K562 (cell line): Measurements from ENCODE around the gene BRCA1. TPM values are rescaled to one million over a fixed set of nuclear protein-coding genes. Genes with fewer than 3 reads are reported as not detected.

Experiments used
- OTX1 ChIP-seq: fragments of 450-650 bp; formaldehyde crosslinking; IDR thresholded peaks from 2 replicates; pipeline ENCODE4 v1.4.0; 2022; ENCODE audit warnings: mild to moderate bottlenecking
- WHSC1 ChIP-seq: IDR thresholded peaks from one replicate; pipeline ENCODE4 v1.6.1; 2012; ENCODE audit warnings: low read length, control low read depth, inconsistent platforms
- ZNF12 ChIP-seq: sonication (generic); formaldehyde crosslinking; IDR thresholded peaks from 2 replicates; pipeline ENCODE4 v1.4.0; 2020; ENCODE audit warnings: mild to moderate bottlenecking, missing genetic modification reagents
- polyA plus RNA-seq, 8 experiments: library from polyadenylated mRNA; depleted of rRNA in 4 of 8; stranded (reverse) in 5 of 8; unstranded in 3 of 8; fragments of >200 nt; fragmentation: Nextera tagmentation in 2 of 8; fragmentation: Illumina TruSeq in 1 of 8; extraction: Ambion mirVana in 2 of 8; extraction: Trizol in 1 of 8; gene quantifications; 2 replicates each; pipeline versions ENCODE4 v1.2.1 to v1.2.3, GENCODE V29; 2011 to 2014; ENCODE audit warnings: inconsistent platforms in 1 of 8, missing spikeins in 1 of 8
- total RNA-seq, 7 experiments: library from RNA; depleted of rRNA in 6 of 7; stranded (reverse); fragments of >200 nt in 6 of 7; fragmentation: Illumina TruSeq in 2 of 7; extraction: Trizol in 2 of 7; gene quantifications; 2 replicates each; pipeline versions ENCODE4 v1.2.1 to v1.2.3, GENCODE V29; 2011 to 2021; ENCODE audit warnings: low replicate concordance in 1 of 7
- TF ChIP-seq, protein P1 (sequence below), 2 experiments: fragments of 450-650 bp in 1 of 2; sonication (generic) in 1 of 2; formaldehyde crosslinking in 1 of 2; IDR thresholded peaks; 2 replicates each; pipeline versions ENCODE4 v1.7.1 to v1.9.0; 2016 to 2022; ENCODE audit warnings: inconsistent platforms in 1 of 2, mild to moderate bottlenecking in 1 of 2, missing genetic modification reagents in 1 of 2
- TF ChIP-seq, protein P2 (sequence below): fragments of 450-650 bp; IDR thresholded peaks from 2 replicates; pipeline ENCODE4 v1.6.1; 2016; ENCODE audit warnings: mild to moderate bottlenecking, moderate library complexity

The BRCA1 gene
- total and polyA plus RNA-seq, 9 of the 15 experiments (the other 6 are each of a cell fraction or from before 2014, with no cell fraction given) = 25.9 to 95.3 (median 62.3) TPM

DNA sequence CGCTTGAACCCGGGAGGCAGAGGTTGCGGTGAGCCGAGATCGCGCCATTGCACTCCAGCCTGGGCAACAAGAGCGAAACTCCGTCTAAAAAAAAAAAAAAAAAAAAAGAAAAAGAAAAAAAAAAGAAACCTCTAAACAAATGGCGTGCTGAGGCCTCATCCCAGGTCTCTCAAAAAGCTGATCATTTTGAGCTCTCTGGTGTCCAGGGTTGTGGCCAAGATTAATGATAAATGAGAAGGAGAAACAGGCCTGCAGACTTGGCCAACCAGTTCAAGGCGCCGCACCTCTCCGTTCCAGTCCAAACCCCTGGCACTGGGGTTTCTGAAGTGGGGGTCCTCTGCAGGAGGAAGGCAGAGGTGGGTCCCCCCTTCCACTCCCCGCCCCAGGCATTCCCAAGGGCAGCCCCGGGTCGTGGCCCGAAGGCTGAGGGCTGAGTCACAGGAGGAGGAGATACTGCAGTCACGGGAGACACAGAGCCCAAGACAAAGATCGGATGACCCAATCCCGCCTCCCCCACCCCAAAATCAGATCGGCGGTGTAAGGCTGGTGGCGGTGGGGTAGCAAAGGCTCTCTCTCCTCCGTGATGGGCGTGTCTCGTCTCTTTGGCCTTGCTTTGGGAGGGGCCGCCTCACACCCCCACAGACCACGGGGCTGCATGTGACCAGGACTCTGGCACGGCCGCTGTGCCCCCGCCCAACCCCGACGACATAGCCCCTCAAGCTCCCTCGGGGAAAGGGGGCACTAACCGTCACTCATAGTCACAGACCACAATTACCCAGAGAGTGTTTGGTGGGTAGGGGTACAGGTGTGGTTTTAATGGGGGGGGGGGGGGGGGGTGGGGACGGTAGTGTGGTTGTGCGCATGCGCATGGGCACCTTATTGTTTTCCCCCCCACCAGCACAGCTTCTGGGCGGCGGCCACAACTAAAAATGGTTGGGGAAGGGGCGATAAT, 104.1 kb downstream of the BRCA1 start (continued):
- TF ChIP-seq, protein P1, sequence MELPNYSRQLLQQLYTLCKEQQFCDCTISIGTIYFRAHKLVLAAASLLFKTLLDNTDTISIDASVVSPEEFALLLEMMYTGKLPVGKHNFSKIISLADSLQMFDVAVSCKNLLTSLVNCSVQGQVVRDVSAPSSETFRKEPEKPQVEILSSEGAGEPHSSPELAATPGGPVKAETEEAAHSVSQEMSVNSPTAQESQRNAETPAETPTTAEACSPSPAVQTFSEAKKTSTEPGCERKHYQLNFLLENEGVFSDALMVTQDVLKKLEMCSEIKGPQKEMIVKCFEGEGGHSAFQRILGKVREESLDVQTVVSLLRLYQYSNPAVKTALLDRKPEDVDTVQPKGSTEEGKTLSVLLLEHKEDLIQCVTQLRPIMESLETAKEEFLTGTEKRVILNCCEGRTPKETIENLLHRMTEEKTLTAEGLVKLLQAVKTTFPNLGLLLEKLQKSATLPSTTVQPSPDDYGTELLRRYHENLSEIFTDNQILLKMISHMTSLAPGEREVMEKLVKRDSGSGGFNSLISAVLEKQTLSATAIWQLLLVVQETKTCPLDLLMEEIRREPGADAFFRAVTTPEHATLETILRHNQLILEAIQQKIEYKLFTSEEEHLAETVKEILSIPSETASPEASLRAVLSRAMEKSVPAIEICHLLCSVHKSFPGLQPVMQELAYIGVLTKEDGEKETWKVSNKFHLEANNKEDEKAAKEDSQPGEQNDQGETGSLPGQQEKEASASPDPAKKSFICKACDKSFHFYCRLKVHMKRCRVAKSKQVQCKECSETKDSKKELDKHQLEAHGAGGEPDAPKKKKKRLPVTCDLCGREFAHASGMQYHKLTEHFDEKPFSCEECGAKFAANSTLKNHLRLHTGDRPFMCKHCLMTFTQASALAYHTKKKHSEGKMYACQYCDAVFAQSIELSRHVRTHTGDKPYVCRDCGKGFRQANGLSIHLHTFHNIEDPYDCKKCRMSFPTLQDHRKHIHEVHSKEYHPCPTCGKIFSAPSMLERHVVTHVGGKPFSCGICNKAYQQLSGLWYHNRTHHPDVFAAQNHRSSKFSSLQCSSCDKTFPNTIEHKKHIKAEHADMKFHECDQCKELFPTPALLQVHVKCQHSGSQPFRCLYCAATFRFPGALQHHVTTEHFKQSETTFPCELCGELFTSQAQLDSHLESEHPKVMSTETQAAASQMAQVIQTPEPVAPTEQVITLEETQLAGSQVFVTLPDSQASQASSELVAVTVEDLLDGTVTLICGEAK (IDR thresholded peaks at IDR 0.05) = peak; percentile 27; the same call in 1 of the 2 replicates
- TF ChIP-seq, protein P1 (CRISPR knock-in tag; IDR thresholded peaks at IDR 0.05) = no peak
- no peak for TF ChIP-seq ZNF12
- TF ChIP-seq WHSC1 = no peak
- TF ChIP-seq OTX1 (CRISPR knock-in tag) = peak; percentile 47; the same call in 1 of the 2 replicates
- TF ChIP-seq, protein P2, sequence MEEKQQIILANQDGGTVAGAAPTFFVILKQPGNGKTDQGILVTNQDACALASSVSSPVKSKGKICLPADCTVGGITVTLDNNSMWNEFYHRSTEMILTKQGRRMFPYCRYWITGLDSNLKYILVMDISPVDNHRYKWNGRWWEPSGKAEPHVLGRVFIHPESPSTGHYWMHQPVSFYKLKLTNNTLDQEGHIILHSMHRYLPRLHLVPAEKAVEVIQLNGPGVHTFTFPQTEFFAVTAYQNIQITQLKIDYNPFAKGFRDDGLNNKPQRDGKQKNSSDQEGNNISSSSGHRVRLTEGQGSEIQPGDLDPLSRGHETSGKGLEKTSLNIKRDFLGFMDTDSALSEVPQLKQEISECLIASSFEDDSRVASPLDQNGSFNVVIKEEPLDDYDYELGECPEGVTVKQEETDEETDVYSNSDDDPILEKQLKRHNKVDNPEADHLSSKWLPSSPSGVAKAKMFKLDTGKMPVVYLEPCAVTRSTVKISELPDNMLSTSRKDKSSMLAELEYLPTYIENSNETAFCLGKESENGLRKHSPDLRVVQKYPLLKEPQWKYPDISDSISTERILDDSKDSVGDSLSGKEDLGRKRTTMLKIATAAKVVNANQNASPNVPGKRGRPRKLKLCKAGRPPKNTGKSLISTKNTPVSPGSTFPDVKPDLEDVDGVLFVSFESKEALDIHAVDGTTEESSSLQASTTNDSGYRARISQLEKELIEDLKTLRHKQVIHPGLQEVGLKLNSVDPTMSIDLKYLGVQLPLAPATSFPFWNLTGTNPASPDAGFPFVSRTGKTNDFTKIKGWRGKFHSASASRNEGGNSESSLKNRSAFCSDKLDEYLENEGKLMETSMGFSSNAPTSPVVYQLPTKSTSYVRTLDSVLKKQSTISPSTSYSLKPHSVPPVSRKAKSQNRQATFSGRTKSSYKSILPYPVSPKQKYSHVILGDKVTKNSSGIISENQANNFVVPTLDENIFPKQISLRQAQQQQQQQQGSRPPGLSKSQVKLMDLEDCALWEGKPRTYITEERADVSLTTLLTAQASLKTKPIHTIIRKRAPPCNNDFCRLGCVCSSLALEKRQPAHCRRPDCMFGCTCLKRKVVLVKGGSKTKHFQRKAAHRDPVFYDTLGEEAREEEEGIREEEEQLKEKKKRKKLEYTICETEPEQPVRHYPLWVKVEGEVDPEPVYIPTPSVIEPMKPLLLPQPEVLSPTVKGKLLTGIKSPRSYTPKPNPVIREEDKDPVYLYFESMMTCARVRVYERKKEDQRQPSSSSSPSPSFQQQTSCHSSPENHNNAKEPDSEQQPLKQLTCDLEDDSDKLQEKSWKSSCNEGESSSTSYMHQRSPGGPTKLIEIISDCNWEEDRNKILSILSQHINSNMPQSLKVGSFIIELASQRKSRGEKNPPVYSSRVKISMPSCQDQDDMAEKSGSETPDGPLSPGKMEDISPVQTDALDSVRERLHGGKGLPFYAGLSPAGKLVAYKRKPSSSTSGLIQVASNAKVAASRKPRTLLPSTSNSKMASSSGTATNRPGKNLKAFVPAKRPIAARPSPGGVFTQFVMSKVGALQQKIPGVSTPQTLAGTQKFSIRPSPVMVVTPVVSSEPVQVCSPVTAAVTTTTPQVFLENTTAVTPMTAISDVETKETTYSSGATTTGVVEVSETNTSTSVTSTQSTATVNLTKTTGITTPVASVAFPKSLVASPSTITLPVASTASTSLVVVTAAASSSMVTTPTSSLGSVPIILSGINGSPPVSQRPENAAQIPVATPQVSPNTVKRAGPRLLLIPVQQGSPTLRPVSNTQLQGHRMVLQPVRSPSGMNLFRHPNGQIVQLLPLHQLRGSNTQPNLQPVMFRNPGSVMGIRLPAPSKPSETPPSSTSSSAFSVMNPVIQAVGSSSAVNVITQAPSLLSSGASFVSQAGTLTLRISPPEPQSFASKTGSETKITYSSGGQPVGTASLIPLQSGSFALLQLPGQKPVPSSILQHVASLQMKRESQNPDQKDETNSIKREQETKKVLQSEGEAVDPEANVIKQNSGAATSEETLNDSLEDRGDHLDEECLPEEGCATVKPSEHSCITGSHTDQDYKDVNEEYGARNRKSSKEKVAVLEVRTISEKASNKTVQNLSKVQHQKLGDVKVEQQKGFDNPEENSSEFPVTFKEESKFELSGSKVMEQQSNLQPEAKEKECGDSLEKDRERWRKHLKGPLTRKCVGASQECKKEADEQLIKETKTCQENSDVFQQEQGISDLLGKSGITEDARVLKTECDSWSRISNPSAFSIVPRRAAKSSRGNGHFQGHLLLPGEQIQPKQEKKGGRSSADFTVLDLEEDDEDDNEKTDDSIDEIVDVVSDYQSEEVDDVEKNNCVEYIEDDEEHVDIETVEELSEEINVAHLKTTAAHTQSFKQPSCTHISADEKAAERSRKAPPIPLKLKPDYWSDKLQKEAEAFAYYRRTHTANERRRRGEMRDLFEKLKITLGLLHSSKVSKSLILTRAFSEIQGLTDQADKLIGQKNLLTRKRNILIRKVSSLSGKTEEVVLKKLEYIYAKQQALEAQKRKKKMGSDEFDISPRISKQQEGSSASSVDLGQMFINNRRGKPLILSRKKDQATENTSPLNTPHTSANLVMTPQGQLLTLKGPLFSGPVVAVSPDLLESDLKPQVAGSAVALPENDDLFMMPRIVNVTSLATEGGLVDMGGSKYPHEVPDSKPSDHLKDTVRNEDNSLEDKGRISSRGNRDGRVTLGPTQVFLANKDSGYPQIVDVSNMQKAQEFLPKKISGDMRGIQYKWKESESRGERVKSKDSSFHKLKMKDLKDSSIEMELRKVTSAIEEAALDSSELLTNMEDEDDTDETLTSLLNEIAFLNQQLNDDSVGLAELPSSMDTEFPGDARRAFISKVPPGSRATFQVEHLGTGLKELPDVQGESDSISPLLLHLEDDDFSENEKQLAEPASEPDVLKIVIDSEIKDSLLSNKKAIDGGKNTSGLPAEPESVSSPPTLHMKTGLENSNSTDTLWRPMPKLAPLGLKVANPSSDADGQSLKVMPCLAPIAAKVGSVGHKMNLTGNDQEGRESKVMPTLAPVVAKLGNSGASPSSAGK = peak; percentile 83
